Uterus (tissue), 4 donors: ENCODE measurements around the gene CHAD. TPM values are rescaled to one million over a fixed set of nuclear protein-coding genes. Genes with fewer than 3 reads are reported as not detected.

Source experiments
- DNase-seq, 2 donors: peaks; one replicate each; pipeline ENCODE4 v3.0.0-alpha.2; 2019 to 2020
- H3K27ac ChIP-seq, 2 donors: fragments of 200-600 bp; sonication (generic); 1 replicate in 1 of 2; 2 replicates in 1 of 2; pipeline ENCODE4 v1.5.1; 2016 to 2018
- H3K27me3 ChIP-seq, 2 donors: fragments of 200-600 bp; sonication (generic); one replicate each; pipeline ENCODE4 v1.5.1; 2018 to 2019; ENCODE audit warnings: control low read depth in 1 of 2
- H3K36me3 ChIP-seq, 2 donors: fragments of 200-600 bp; sonication (generic); one replicate each; pipeline ENCODE4 v1.5.1; 2019; ENCODE audit warnings: control low read depth in 1 of 2
- H3K4me1 ChIP-seq, 2 donors: fragments of 200-600 bp; sonication (generic); one replicate each; pipeline ENCODE4 v1.5.1; 2018 to 2019; ENCODE audit warnings: control low read depth in 1 of 2
- H3K4me3 ChIP-seq, 2 donors: fragments of 200-600 bp; sonication (generic); 1 replicate in 1 of 2; 2 replicates in 1 of 2; pipeline ENCODE4 v1.5.1; 2018 to 2019; ENCODE audit warnings: mild to moderate bottlenecking in 1 of 2
- H3K9me3 ChIP-seq, 2 donors: fragments of 200-600 bp; sonication (generic); one replicate each; pipeline ENCODE4 v1.5.1; 2019; ENCODE audit warnings: control low read depth in 1 of 2
- CTCF ChIP-seq, 4 experiments: fragments of 200-600 bp in 2 of 4; fragments of 450-650 bp in 2 of 4; sonication (generic) in 2 of 4; IDR thresholded peaks; one replicate each; pipeline ENCODE4 v1.5.1; 2016 to 2019; ENCODE audit warnings: antibody characterized with exemption in 4 of 4, mild to moderate bottlenecking in 2 of 4, moderate library complexity in 1 of 4
- POLR2A ChIP-seq, 2 donors: fragments of 450-650 bp; IDR thresholded peaks; one replicate each; pipeline ENCODE4 v1.6.1; 2016; ENCODE audit warnings: antibody characterized with exemption in 2 of 2, mild to moderate bottlenecking in 1 of 2, moderate library complexity in 1 of 2
- intact Hi-C: fragments of 100-400 bp; cut with DNase I; formaldehyde crosslinking; loops from one replicate; pipeline ENCODE4 v1.15.1; 2023; ENCODE audit warnings: low total_unique reads
- total RNA-seq, 4 donors: library from RNA; depleted of rRNA in 3 of 4; stranded (reverse); fragments of >200 nt in 3 of 4; gene quantifications; one replicate each; pipeline versions ENCODE4 v1.1.0 to v1.2.4, GENCODE V29; 2014 to 2023
- donor health status: DM: yes; HTN: yes; CAD: no.

The CHAD gene
- total RNA-seq, 4 donors from 2014 or later, result not detected

DNA sequence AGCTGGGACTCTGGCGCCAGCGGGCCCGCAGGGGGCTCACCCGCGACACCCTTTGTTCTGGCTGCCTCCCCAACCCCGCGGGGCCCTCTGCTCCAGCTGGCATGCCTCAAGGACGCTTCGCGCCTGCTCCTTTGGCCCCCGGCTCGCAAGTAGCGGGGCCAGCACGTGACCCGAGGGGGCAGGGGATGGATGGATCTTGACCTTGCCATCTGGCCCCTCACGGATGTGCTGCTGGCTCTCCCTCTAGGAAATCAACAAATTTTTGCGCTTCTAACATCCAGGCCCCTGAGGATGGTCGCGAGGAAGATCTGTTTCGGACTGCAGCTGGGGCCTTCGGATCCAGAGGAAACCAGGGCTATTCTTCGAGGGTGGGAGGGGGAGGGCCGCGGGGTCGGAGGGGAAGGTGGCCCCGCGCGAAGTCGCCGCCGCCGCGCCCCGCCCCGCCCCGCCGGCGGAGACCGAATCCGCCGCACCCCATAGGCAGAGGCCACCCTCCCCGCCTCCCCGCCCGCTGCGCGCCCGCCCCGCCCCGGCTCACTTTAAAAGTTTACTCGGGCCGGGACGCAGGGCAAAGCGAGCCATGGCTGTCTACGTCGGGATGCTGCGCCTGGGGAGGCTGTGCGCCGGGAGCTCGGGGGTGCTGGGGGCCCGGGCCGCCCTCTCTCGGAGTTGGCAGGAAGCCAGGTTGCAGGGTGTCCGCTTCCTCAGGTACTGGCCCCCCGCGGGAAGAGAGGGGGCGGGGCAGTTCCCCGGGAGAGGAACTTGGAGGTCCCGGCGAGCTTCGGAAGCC lies 42.8 kb downstream of the CHAD start, which contains the start of gene ACSF2:
Gene ACSF2, plus strand, starts transcription at position 537 of the 790 bp plus-strand sequence. Its CDS starts 44 bp downstream, at position 581.
- intact Hi-C loops, result no loop called here
- no peaks in the 10 kb centered on the region for H3K27me3 ChIP-seq
- peaks cover 0 to 4% of the 10 kb centered on the region in 2 donors for H3K4me1 ChIP-seq
- TF ChIP-seq POLR2A (IDR thresholded peaks at IDR 0.05) (peak; percentile 38 to 59), CTCF (IDR thresholded peaks at IDR 0.05) (no peak)
- H3K27ac ChIP-seq, result peak within 1 kb of the TSS; percentile 86
- no peaks in the 10 kb centered on the region for H3K36me3 ChIP-seq
- H3K4me3 ChIP-seq, result peak within 1 kb of the TSS; percentile 68 to 80
- peak; percentile 60 to 75 for DNase-seq
- no peaks in the 10 kb centered on the region for H3K9me3 ChIP-seq

GRCh38 chr17:50424996-50425681 lies 43.5 kb downstream of the CHAD start:
- peak in 1 of 2 donors; percentile 16 for DNase-seq
- H3K9me3 ChIP-seq, result no peaks in the 10 kb centered on the region
- peaks cover 0 to 4% of the 10 kb centered on the region in 2 donors for H3K4me1 ChIP-seq
- H3K27ac ChIP-seq, result peak overlapping the region; percentile 86
- H3K4me3 ChIP-seq, result peak overlapping the region; percentile 68 to 80
- TF ChIP-seq CTCF (IDR thresholded peaks at IDR 0.05) (no peak), POLR2A (IDR thresholded peaks at IDR 0.05) (no peak)
- intact Hi-C loops, result no loop called here
- H3K27me3 ChIP-seq, result no peaks in the 10 kb centered on the region
- H3K36me3 ChIP-seq, result no peaks in the 10 kb centered on the region

GRCh38 chr17:50424246-50424995 lies 44.3 kb downstream of the CHAD start:
- H3K4me3 ChIP-seq, result no peak overlapping the region
- no peaks in the 10 kb centered on the region for H3K9me3 ChIP-seq
- TF ChIP-seq CTCF (IDR thresholded peaks at IDR 0.05) (no peak), POLR2A (IDR thresholded peaks at IDR 0.05) (no peak)
- no peak for DNase-seq
- intact Hi-C loops, result no loop called here
- no peaks in the 10 kb centered on the region for H3K27me3 ChIP-seq
- peaks cover 0 to 4% of the 10 kb centered on the region in 2 donors for H3K4me1 ChIP-seq
- H3K36me3 ChIP-seq, result no peaks in the 10 kb centered on the region
- H3K27ac ChIP-seq, result peak overlapping the region in 1 of 2 donors; percentile 86

GRCh38 chr17:50423553-50424159 lies 45.0 kb downstream of the CHAD start:
- TF ChIP-seq CTCF (IDR thresholded peaks at IDR 0.05), result no peak
- no peak for TF ChIP-seq POLR2A (IDR thresholded peaks at IDR 0.05)
- H3K27me3 ChIP-seq, result no peaks in the 10 kb centered on the region
- no peaks in the 10 kb centered on the region for H3K36me3 ChIP-seq
- peak overlapping the region in 1 of 2 donors; percentile 11 for H3K27ac ChIP-seq
- H3K4me3 ChIP-seq, result no peak overlapping the region
- H3K4me1 ChIP-seq, result peaks cover 0 to 3% of the 10 kb centered on the region in 2 donors
- DNase-seq, result peak; percentile 26 to 40
- intact Hi-C loops, result no loop called here
- no peaks in the 10 kb centered on the region for H3K9me3 ChIP-seq
